ENCODE data around the gene MYH15. TPM values are rescaled to one million over a fixed set of nuclear protein-coding genes. Genes with fewer than 3 reads are reported as not detected.

MYH15 gene
- total and polyA plus RNA-seq, 2 of the 8 experiments (the other 6 are each of a cell fraction or from before 2014, with no cell fraction given): under 0.01 TPM; not detected in 1

- TF ChIP-seq NANOG (IDR thresholded peaks at IDR 0.05; ENCODE audit: insufficient read depth, low read depth, low read length, poor library complexity, severe bottlenecking): no peak
- TF ChIP-seq TAF1 (IDR thresholded peaks at IDR 0.05; ENCODE audit: low read depth, low read length): no peak
- no peak for TF ChIP-seq SIRT6 (IDR thresholded peaks at IDR 0.05; ENCODE audit: low read length)
- peak; percentile 59 for TF ChIP-seq MAFK (IDR thresholded peaks at IDR 0.05; ENCODE audit: low read depth, low read length)
- H2AFZ ChIP-seq (ENCODE audit: low read length): no peak overlapping the region
- no peak for FAIRE-seq
- no peaks in the 10 kb centered on the region for H3K36me3 ChIP-seq (ENCODE audit: control insufficient read depth in 2 of 4, insufficient read depth in 4 of 4, low read length in 3 of 4)
- no peak overlapping the region for H3K23ac ChIP-seq (ENCODE audit: insufficient read length)
- no peak overlapping the region for H3K4me3 ChIP-seq (ENCODE audit: extremely low read depth in 1 of 4, insufficient read depth in 2 of 4, low read depth in 3 of 4, low read length in 4 of 4)
- no peak overlapping the region for H4K5ac ChIP-seq (ENCODE audit: insufficient read length, low read depth, low read length)
- H3K9me3 ChIP-seq (ENCODE audit: insufficient read depth in 2 of 2, low read depth in 1 of 2, low read length in 1 of 2): no peaks in the 10 kb centered on the region
- H2BK5ac ChIP-seq (ENCODE audit: low read depth, low read length): no peak overlapping the region
- no peak overlapping the region for H2BK12ac ChIP-seq (ENCODE audit: low read depth, low read length)
- POLR2A ChIA-PET (ENCODE audit: partially characterized antibody): no interaction called here
- H2BK20ac ChIP-seq (ENCODE audit: low read length): no peak overlapping the region
- H4K8ac ChIP-seq (ENCODE audit: extremely low read depth, insufficient read depth, low read length): no peak overlapping the region
- H3K56ac ChIP-seq (replicated peaks; ENCODE audit: insufficient read length, low read depth, low read length): no peak overlapping the region
- H3K27me3 ChIP-seq (replicated peaks in 1 of 4; ENCODE audit: control insufficient read depth in 3 of 4, extremely low read depth in 1 of 4, insufficient read depth in 3 of 4, low read length in 3 of 4): no peaks in the 10 kb centered on the region
- H3K18ac ChIP-seq (ENCODE audit: extremely low read depth, low read length): no peak overlapping the region
- no peak overlapping the region for H3K14ac ChIP-seq (ENCODE audit: insufficient read length)
- H3K4ac ChIP-seq (replicated peaks; ENCODE audit: insufficient read length, low read depth, low read length): no peak overlapping the region
- no peak overlapping the region for H4K91ac ChIP-seq (replicated peaks; ENCODE audit: insufficient read length, low read length)
- CTCF ChIA-PET (ENCODE audit: partially characterized antibody): no interaction called here
- H3K79me1 ChIP-seq (ENCODE audit: low read depth, low read length): no peaks in the 10 kb centered on the region
- no peak overlapping the region for H3K9ac ChIP-seq (replicated peaks in 1 of 4; ENCODE audit: extremely low read depth in 1 of 4, low read depth in 3 of 4, low read length in 3 of 4)
- H2AK5ac ChIP-seq (ENCODE audit: low read depth, low read length): no peak overlapping the region
- H3K27ac ChIP-seq (ENCODE audit: low read depth, low read length): no peak overlapping the region
- H3K79me2 ChIP-seq (ENCODE audit: control insufficient read depth in 1 of 2, insufficient read depth in 2 of 2, low read length in 2 of 2): no peaks in the 10 kb centered on the region
- no peak for DNase-seq (ENCODE audit: low read depth in 1 of 2, low spot score in 2 of 2)
- H3K4me2 ChIP-seq (ENCODE audit: insufficient read depth in 1 of 2, low read depth in 2 of 2, low read length in 2 of 2): no peak overlapping the region
- H2BK120ac ChIP-seq (replicated peaks; ENCODE audit: low read depth, low read length): no peak overlapping the region
- peaks cover 0 to 7% (median 4%) of the 10 kb centered on the region in 4 experiments; a peak in 2 of 7 replicates for H3K4me1 ChIP-seq (replicated peaks in 1 of 4; ENCODE audit: control insufficient read depth in 3 of 4, insufficient read depth in 4 of 4, low read length in 3 of 4)
- no peaks in the 10 kb centered on the region for H3K23me2 ChIP-seq (ENCODE audit: low read depth, low read length)
- no peaks in the 10 kb centered on the region for H4K20me1 ChIP-seq (replicated peaks in 1 of 2; ENCODE audit: control insufficient read depth in 1 of 2, insufficient read depth in 2 of 2, low read length in 2 of 2)
- no peak overlapping the region for H2BK15ac ChIP-seq (ENCODE audit: low read length)
- WGBS, 2 experiments (ENCODE audit: extremely low coverage in 1 of 2, insufficient coverage in 1 of 2, insufficient read length in 1 of 2, insufficient replicate concordance in 2 of 2, low coverage in 1 of 2, low lambda C conversion rate in 2 of 2, missing lambda C conversion rate in 1 of 2): 100% methylated on average over 1 of the region's 1 CpG; no CpG with 5 or more reads in 1 of the 2 experiments
These were observed 123.3 kb downstream of the MYH15 start for GRCh38 chr3:108387063-108387462.
